Stimulated activated CD4-positive, alpha-beta T cell treated with anti-CD3 and anti-CD28 coated beads, TNF-alpha, amount 100 ng/mL, for 48 hours (primary cell): ENCODE data around the gene SPPL3.

Experiments used
- DNase-seq, 3 donors: peaks; one replicate each; pipeline ENCODE4 v3.0.0-alpha.2; 2020; ENCODE audit warnings: low read depth in 3 of 3

Gene SPPL3

GRCh38 chr12:120874547-120875245, 29.5 kb downstream of the SPPL3 start:
- DNase-seq = no peak

GRCh38 chr12:120873226-120873625, 30.9 kb downstream of the SPPL3 start:
- DNase-seq = no peak

- no peak for DNase-seq
Observed at GRCh38 chr12:120872487-120872886, 31.7 kb downstream of the SPPL3 start.

GRCh38 chr12:120870415-120870814, 33.7 kb downstream of the SPPL3 start:
- DNase-seq = no peak

GRCh38 chr12:120869376-120869775, 34.8 kb downstream of the SPPL3 start:
- no peak for DNase-seq

GRCh38 chr12:120866108-120866507, 38.0 kb downstream of the SPPL3 start:
- DNase-seq = no peak

- no peak for DNase-seq
Observed at GRCh38 chr12:120865098-120865497, 39.1 kb downstream of the SPPL3 start.

GRCh38 chr12:120862664-120863063, 41.5 kb downstream of the SPPL3 start:
- no peak for DNase-seq

- no peak for DNase-seq
Observed at GRCh38 chr12:120861074-120861795, 42.9 kb downstream of the SPPL3 start.

- no peak for DNase-seq
Observed at GRCh38 chr12:120858306-120859088, 45.7 kb downstream of the SPPL3 start.

- DNase-seq = no peak
Observed at GRCh38 chr12:120856980-120857379, 47.2 kb downstream of the SPPL3 start.

- no peak for DNase-seq
Observed at GRCh38 chr12:120855823-120856588, 48.2 kb downstream of the SPPL3 start.

- DNase-seq = no peak
Observed at GRCh38 chr12:120854804-120855203, 49.4 kb downstream of the SPPL3 start.

- DNase-seq = no peak
Observed at GRCh38 chr12:120853188-120853587, 51.0 kb downstream of the SPPL3 start.

GRCh38 chr12:120851944-120852343, 52.2 kb downstream of the SPPL3 start:
- no peak for DNase-seq

- DNase-seq = no peak
Observed at GRCh38 chr12:120851444-120851843, 52.7 kb downstream of the SPPL3 start.

- no peak for DNase-seq
Observed at GRCh38 chr12:120849765-120850164, 54.4 kb downstream of the SPPL3 start.

GRCh38 chr12:120847814-120848213, 56.3 kb downstream of the SPPL3 start:
- DNase-seq = no peak

GRCh38 chr12:120847392-120847791, 56.8 kb downstream of the SPPL3 start:
- no peak for DNase-seq

GRCh38 chr12:120846721-120847120, 57.4 kb downstream of the SPPL3 start:
- DNase-seq = no peak

GRCh38 chr12:120845696-120846095, 58.5 kb downstream of the SPPL3 start:
- no peak for DNase-seq
